Bronchial epithelial cell (primary cell): ENCODE measurements around the gene LOXL3. TPM values are rescaled to one million over a fixed set of nuclear protein-coding genes. Genes with fewer than 3 reads are reported as not detected.

ENCODE experiments used
- DNase-seq: peaks from one replicate; pipeline ENCODE4 v3.0.0-alpha.2; 2010; ENCODE audit warnings: low read depth
- FAIRE-seq: peaks from 2 replicates; lab custom pipeline; 2011; peaks lifted over from hg19 to GRCh38; lab: Jason Lieb, UNC
- H3K27me3 ChIP-seq: 2 replicates; pipeline ENCODE4 v1.5.1; 2011; ENCODE audit warnings: low read length; ENCODE audit not compliant: control insufficient read depth, insufficient read depth
- H3K36me3 ChIP-seq: 2 replicates; pipeline ENCODE4 v1.5.1; 2011; ENCODE audit warnings: low read length; ENCODE audit not compliant: control insufficient read depth, insufficient read depth
- H3K4me3 ChIP-seq: 2 replicates; pipeline ENCODE4 v1.5.1; 2011; ENCODE audit warnings: mild to moderate bottlenecking, low read depth, low read length, control low read depth
- CTCF ChIP-seq: IDR thresholded peaks from 2 replicates; pipeline ENCODE4 v1.5.1; 2011; ENCODE audit warnings: mild to moderate bottlenecking, moderate library complexity, low read length, control low read depth, inconsistent platforms; ENCODE audit not compliant: insufficient read depth, severe bottlenecking
- total RNA-seq: library from RNA; depleted of rRNA; stranded (reverse); fragments of >200 nt; gene quantifications from 2 replicates; pipeline ENCODE4 v1.2.1, GENCODE V29; 2014

LOXL3 gene
- total RNA-seq, 1 donor from 2014 or later: 0.53 TPM

DNA sequence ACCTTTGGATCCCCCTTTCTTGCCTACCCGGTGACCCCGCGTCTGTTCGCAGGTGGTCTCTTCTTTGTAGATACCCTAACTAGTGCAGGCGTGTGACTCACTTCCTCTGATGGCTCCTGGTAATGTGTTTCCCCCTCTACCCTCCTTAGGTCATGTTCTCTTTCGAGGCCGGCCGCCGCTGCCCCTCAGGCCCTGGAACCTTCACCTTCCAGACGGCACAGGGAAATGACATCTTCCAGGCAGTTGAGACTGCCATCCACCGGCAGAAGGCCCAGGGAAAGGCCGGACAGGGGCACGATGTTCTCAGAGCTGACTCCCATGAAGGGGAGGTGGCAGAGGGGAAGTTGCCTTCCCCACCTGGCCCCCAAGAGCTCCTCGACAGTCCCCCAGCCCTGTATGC lies 2.4 kb upstream of the LOXL3 start:
- no peak overlapping the region for H3K4me3 ChIP-seq
- FAIRE-seq: no peak
- DNase-seq: no peak
- H3K27me3 ChIP-seq: no peaks in the 10 kb centered on the region
- TF ChIP-seq CTCF: no peak
- H3K36me3 ChIP-seq: no peaks in the 10 kb centered on the region

DNA sequence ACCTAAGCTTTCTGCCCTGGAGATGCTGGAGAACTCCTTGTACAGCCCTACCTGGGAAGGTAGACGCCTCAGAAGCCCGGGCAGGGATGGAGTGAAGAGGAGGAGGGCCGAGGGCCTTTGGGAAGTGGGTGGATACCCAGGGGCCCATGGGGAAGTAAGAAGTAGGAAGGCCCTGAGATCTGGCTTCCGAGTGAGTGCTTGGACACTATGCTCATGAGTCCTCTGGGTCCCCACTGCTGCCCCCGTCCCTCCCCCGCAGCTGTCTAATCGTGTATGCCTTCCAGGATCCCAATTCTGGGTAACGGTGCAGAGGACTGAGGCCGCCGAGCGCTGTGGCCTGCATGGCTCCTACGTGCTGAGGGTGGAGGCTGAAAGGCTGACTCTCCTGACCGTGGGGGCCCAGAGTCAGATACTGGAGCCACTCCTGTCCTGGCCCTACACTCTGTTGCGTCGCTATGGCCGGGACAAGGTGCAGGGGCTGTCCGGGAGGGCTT lies 1.9 kb upstream of the LOXL3 start:
- no peak for TF ChIP-seq CTCF
- DNase-seq (no peak), FAIRE-seq (no peak)
- no peaks in the 10 kb centered on the region for H3K27me3 ChIP-seq
- H3K4me3 ChIP-seq: no peak overlapping the region
- no peaks in the 10 kb centered on the region for H3K36me3 ChIP-seq

DNA sequence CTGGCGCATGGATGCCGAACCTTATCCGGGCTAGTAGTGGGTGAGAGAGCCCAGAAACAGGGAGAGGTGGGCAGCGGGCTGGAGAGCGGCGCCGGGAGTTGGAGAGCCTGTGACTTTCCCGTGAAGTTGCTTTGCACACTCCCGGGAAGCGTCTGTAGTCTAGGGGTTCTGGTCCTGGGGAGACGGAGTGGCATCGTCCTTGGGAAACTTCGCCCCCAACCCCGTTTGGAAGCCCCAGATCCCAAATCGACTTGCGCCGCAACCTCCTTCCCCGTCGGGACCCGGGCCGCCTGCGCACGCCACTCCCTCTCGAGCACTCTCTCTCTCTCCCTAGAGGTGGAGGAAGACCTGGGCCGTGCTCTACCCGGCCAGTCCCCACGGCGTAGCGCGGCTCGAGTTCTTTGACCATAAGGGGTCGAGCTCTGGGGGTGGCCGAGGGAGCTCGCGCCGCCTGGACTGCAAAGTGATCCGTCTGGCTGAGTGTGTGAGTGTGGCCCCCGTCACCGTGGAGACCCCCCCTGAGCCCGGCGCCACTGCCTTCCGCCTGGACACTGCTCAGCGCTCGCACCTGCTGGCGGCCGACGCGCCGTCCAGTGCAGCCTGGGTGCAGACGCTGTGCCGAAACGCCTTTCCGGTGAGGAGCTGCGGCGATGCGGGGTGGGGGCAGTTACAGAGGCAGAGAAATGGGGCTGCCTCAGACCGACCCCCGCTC lies 1.2 kb upstream of the LOXL3 start:
- Histone ChIP-seq H3K36me3 (no peaks in the 10 kb centered on the region), H3K27me3 (no peaks in the 10 kb centered on the region), H3K4me3 (peak overlapping the region; percentile 37)
- no peak for FAIRE-seq
- no peak for TF ChIP-seq CTCF
- no peak for DNase-seq

GRCh38 chr2:74552914-74553811 lies 579 bp downstream of the LOXL3 start:
- no peak overlapping the region for H3K4me3 ChIP-seq
- H3K27me3 ChIP-seq: no peaks in the 10 kb centered on the region
- no peak for DNase-seq
- FAIRE-seq: no peak
- no peak for TF ChIP-seq CTCF
- H3K36me3 ChIP-seq: no peaks in the 10 kb centered on the region

DNA sequence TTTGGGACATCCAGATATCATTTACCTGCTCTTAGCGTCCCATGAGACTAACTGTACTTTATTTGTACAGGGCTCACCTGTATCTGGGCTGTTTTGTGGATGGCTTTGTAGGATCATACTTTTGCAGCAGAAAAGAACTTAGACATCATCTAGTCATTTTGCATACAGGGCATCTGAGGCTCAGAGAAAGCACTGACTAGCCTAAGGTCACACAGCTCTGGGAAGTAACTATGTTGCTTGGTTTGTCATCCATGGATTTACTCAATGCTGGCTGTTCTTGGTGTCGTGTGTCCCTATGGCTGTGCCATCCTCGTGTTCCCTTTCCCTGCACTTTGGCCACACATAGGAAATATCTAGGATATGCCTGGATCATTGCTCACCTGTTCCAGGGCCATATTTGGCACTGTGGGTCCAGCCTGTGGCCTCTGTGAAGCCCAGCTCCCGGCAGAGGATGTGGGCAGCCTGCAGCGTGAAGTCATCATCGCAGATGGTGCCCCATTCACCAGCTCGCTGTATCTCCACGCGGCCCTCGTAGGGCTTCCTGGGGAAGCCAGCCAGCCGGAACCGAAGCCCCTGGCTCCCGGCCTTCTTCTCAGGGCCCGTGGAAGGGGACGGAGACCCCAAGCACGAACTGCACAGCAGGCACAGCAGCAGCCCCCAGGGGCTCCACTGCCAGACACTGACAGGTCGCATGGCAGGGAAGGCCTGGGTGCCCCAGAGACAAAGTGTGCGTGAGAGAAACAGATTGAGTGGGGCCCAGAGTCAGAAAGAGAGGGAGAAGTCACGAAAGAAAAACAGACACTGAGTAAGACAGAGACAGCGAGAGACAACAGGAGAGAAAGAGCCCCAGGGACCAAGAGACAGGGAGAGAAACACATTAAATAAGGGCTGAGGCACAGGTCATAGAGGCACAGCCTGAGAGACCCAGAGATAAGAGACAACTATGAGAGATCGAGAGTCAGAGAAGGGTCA lies 1.5 kb downstream of the LOXL3 start:
- Histone ChIP-seq H3K4me3 (no peak overlapping the region), H3K36me3 (no peaks in the 10 kb centered on the region), H3K27me3 (no peaks in the 10 kb centered on the region)
- no peak for DNase-seq
- no peak for FAIRE-seq
- no peak for TF ChIP-seq CTCF
